Heart left ventricle (tissue), 13 donors: ENCODE measurements around the gene PCGF1.

Experiments used
- CTCF ChIP-seq, 12 donors: fragments of 200-600 bp; sonication (generic) in 4 of 12; IDR thresholded peaks; one replicate each; pipeline versions ENCODE4 v1.5.0 to v1.8.0; 2018 to 2022; ENCODE audit warnings: antibody characterized with exemption in 12 of 12, mild to moderate bottlenecking in 5 of 12
- POLR2A ChIP-seq, 2 donors: fragments of 450-650 bp; IDR thresholded peaks; one replicate each; pipeline ENCODE4 v1.6.1; 2017; ENCODE audit warnings: antibody characterized with exemption in 2 of 2, mild to moderate bottlenecking in 2 of 2, moderate library complexity in 2 of 2
- donor health status: ischemic (EF 13 %, LVEDD 7.1; RV severe dilation, severe dysfunction).
- donor health status: DM: no; HTN: yes; CAD: no.
- donor health status: DM: no; HTN: no; CAD: no.
- donor health status: ischemic (EF 25% LVEDD 6.9; RV normal size, moderate dysfunction).
- donor health status: ischemic (EF 25% LVEDD 5.7; RV mildly dilated, moderate dysfunction).
- donor health status: ischemic (EF 35%, LVEDD 5.7; RV mildly dilated, moderate dysfunction).
- donor health status: nonischemic (EF 11% LVEDD 7.7; RV severe dilation, severe dysfunction).
- donor health status: DM: yes; HTN: yes; CAD: no.
- donor health status: PGD.
- donor health status: ischemic (EF 29% LVEDD 5.4; RV normal size, mild dysfunction).
- donor health status: nonischemic (EF 23%, LVEDD 6.1; RV moderate dilation, normal function).

GRCh38 chr2:74548900-74549826, 41.7 kb upstream of the PCGF1 start:
- peak in 2 of 12 donors; percentile 16 for TF ChIP-seq CTCF (IDR thresholded peaks at IDR 0.05)
- TF ChIP-seq POLR2A (IDR thresholded peaks at IDR 0.05): peak in 1 of 2 donors; percentile 60
